ENCODE measurements around the gene ST8SIA6.

The ST8SIA6 gene

GRCh38 chr10:17387861-17388503 lies 66.4 kb downstream of the ST8SIA6 start:
- in situ Hi-C loops (cut with HindIII; ENCODE audit: low sequenced_read_pairs) = loop anchor here (5.0 kb wide), 1 partner anchor 49 kb away; no protein-coding TSS in a partner anchor

DNA sequence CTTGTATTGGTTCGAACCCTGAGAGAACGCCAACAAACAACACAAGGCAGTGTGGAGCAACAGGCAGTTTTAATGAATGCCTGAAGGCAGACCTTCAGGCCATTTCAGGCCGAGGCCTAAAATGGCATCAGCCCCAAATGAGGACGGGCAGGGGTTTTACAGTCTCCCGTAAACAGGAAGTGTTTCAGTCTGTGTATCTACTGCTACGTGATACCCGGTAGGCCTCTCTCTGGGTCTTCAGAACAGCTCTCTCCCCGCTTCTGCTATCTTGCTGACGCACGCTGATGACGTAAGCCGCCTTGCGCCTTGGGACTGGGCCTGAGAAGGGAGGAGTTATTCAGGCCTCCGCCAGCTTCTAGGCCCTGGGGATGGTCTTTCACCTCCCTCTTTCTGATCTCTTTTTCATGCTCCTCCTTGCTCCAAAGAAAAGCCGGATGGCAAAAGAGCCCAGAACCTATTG lies 67.7 kb downstream of the ST8SIA6 start:
- in situ Hi-C loops (cut with HindIII; ENCODE audit: low sequenced_read_pairs) = loop anchor here (5.0 kb wide), 1 partner anchor 51 kb away; no protein-coding TSS in a partner anchor

- in situ Hi-C loops (cut with HindIII; ENCODE audit: low sequenced_read_pairs) = loop anchor here (5.0 kb wide), 1 partner anchor 51 kb away; no protein-coding TSS in a partner anchor
Observed at GRCh38 chr10:17386021-17386420, 68.4 kb downstream of the ST8SIA6 start.

- in situ Hi-C loops (cut with HindIII; ENCODE audit: low sequenced_read_pairs) = loop anchor here (5.0 kb wide), 1 partner anchor 52 kb away; no protein-coding TSS in a partner anchor
Observed at GRCh38 chr10:17385066-17385465, 69.3 kb downstream of the ST8SIA6 start.

DNA sequence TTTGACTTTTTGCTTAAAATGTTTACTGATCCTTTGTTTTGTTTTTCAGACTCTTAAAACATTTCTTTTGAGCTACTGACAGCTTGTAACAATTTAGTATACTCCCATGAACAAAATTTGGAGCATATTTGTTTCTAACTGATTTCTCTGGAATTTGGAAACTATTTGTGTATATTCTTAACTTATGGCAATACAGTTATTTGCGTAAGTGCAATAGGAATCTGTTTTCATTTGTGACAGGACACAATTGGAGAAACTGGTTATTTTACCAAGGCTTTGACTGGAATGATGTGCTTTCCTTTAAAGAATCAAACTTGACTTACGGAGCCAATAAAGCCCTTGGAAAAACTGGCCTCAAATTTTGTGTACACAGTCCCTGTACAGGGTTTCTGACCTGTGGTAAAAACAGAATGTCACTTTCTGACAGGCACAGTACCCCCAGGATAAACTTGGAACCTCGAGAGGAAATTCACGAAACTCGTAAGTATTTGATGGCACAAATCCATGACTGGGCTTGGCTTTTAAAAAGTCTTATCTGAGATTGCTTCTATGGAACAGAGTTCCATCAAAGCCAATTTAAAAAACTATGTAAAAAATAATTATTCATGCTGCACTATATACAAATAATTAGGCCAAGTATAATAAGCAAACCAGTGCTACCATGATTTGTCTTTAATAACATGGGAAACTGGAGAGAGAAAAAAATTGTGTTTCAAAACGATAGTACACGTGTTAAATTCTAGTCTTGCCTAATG lies 70.4 kb downstream of the ST8SIA6 start:
- in situ Hi-C loops (cut with HindIII; ENCODE audit: low sequenced_read_pairs) = no loop called here

DNA sequence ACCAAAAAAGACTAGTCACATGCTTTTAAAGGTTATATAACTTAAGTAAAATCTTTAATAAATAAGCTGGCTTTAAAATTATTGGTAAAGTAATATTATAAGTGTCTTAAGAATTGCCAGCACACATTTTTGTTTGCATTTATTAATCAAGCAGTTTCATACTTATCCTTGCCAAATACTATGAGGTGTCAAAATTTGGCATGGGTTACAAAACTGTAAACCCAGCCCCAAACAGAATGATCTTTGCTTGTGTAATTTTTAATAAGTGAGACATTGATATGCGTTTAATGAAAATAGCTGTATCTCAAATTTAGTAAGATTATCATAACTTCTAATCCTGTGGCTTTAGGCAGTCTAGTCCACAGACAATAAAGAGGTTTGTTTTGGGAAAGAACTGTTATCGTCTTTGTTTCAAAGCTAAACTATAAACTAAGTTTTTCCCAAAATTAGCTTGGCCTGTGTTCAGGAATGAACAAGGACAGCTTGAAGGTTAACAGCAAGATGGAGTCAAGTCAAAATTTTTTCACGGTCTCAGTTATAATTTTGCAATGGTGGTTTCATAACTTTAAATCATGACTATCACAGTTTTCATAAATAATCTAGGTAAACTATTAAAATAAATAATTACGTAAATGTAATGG lies 72.8 kb downstream of the ST8SIA6 start:
- in situ Hi-C loops (cut with HindIII; ENCODE audit: low sequenced_read_pairs) = no loop called here

DNA sequence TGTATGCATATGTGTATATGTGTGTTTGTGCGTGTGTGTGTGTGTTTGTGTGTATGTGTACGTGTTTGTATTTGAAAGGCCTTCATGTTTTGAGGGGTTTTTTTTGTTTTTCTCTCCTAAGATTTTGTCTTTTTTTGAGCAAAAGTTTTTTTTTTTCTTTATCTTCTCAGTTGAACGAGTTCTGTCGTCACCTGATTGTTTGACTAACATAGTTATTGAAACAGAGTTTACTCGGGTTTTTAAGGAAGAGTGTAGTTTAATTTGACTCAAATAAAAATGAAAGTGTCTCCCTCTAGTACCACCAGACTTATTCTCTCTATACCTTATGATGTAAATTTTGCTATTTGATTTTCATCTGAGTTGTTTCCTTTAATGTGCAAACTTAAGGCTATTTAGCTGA lies 73.5 kb downstream of the ST8SIA6 start:
- in situ Hi-C loops (cut with HindIII; ENCODE audit: low sequenced_read_pairs) = no loop called here

DNA sequence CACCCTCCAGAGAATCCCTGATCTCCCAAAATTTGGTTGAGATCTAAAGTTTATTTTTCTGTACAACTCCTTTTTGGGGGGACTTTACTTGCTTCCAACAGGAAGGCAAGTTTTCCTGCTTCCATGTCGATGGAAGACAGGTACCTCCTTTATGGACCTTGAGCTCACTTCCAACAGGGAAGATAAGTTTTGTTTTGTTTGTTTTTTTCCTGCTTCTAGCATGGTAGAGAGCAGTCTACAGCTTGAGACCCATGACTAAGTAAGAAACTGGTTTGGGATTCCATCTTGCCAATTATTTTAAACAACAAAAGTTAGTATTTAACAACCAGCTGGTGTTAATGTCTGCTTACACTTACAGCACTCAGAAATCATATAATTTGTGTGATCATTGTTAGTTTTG lies 74.4 kb downstream of the ST8SIA6 start:
- in situ Hi-C loops (cut with HindIII; ENCODE audit: low sequenced_read_pairs) = no loop called here

- in situ Hi-C loops (cut with HindIII; ENCODE audit: low sequenced_read_pairs) = no loop called here
Observed at GRCh38 chr10:17379151-17379690, 75.2 kb downstream of the ST8SIA6 start.

DNA sequence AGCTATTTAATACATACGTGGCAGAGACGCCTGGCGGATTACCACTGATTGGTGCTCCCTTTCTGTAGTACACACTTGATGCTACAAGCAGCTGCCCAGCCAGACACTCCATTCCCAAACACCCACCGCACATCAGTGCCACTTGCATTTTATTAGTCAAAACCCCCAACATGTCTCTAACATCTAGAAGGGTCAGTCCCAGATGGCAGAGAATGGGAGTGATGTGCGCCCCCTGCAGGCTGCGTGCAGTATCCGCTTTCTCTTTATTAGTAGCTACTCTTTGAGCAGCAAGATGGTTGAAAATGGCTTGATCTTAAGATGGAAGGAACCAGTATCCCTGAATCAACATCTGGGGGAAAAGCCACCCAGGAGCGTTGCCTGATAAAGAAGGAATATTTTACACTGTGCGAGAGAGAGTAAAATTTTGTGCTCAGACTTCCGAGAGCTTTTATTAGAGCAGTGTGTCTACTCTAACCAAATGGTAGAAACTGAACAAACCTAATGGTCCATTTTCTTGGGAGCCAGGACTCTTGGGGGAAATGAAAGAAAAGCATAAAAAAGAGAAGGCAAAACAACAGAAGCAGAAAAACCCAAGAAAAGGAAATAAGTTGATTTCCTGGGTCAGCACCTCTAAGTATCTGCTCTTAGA lies 78.3 kb downstream of the ST8SIA6 start:
- in situ Hi-C loops (cut with HindIII; ENCODE audit: low sequenced_read_pairs) = no loop called here

DNA sequence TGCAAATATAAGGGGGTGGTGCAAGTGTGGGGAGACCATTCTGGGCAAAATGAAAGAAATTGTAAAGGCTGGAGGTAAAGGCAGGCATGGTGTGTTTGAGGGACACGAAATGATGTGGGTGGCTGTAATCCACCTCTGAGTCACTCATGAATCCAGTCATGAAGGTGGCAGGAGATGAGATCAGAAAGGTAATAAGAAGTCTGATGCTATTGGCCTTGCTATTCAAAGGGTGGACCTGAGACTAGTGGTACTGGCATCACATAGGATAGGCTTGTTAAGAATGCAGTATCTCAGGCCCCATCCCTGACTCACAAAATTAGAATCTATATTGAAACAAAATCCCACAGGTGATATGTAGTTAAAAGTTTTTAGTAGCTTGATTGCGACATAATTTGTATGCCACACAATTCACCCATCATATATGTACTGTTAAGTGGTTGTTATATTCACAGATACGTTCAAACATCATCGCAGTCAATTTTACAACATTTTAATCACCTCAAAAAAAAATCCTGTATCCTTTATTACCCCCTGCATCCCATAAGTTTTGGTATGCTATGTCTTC lies 85.6 kb downstream of the ST8SIA6 start:
- in situ Hi-C loops (cut with HindIII; ENCODE audit: low sequenced_read_pairs) = no loop called here

DNA sequence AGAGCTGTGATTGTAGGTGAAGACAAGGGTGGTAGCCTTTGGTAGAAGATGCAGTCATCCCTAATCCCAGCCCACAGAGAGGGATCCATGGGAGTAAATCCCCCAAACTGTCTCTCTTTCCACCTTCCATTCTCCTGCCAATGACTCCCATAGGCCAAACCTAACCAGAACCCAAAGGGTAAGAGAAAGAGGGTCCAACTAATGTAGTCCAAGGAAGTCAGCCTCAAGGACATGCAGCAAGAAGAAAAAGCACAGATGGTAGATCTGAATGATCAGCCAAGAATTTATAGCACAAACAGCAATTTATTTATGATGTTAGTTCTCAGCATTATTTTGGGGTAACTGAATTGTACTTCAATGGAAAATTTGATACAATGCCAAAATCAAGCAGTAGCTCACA lies 87.7 kb downstream of the ST8SIA6 start:
- in situ Hi-C loops (cut with HindIII; ENCODE audit: low sequenced_read_pairs) = no loop called here

DNA sequence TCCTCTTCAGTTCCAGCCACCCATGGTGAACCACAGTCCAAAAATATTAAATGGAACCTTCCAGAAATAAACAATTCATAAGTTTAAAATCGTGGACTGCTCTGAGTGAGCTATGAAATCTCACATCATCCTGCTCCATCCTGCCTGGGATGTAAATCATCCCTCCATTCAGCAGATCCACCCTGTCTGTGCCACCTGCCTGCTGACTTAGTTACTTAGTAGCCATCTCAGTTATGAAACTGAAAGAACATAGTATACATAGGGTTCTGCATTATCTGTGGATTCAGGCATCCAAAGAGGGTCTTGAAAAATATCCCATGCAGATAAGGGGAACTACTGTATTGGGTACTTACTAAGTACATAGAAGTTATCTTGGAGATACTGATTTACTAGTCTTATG lies 89.0 kb downstream of the ST8SIA6 start:
- in situ Hi-C loops (cut with HindIII; ENCODE audit: low sequenced_read_pairs) = no loop called here

- in situ Hi-C loops (cut with HindIII; ENCODE audit: low sequenced_read_pairs) = no loop called here
Observed at GRCh38 chr10:17358461-17358860, 95.9 kb downstream of the ST8SIA6 start.

GRCh38 chr10:17357781-17358180 lies 96.6 kb downstream of the ST8SIA6 start:
- in situ Hi-C loops (cut with HindIII; ENCODE audit: low sequenced_read_pairs) = no loop called here

GRCh38 chr10:17356820-17357219 lies 97.6 kb downstream of the ST8SIA6 start:
- in situ Hi-C loops (cut with HindIII; ENCODE audit: low sequenced_read_pairs) = no loop called here

DNA sequence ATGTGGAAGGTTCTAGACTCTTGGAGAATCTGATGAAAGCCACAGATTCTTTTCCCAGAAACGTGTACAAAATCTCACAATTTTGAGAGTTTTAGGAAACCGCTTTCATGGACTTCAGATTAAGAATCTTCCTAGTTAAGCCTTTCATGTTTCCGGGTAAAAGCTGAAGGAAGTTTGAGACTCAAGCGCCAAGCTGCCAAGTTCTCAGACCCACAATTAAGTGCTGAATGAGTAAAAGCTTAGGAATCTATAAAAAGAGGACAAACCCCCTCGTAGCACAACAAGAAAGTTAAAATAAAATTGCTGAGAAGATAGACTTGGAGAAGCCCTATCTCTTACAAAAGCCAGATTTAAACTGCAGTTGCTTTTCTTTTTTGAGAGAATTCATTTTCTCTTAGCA lies 99.6 kb downstream of the ST8SIA6 start:
- in situ Hi-C loops (cut with HindIII; ENCODE audit: low sequenced_read_pairs) = no loop called here

- in situ Hi-C loops (cut with HindIII; ENCODE audit: low sequenced_read_pairs) = no loop called here
Observed at GRCh38 chr10:17353568-17354300, 100.7 kb downstream of the ST8SIA6 start.

- in situ Hi-C loops (cut with HindIII; ENCODE audit: low sequenced_read_pairs) = no loop called here
Observed at GRCh38 chr10:17352583-17352982, 101.8 kb downstream of the ST8SIA6 start.

- in situ Hi-C loops (cut with HindIII; ENCODE audit: low sequenced_read_pairs) = no loop called here
Observed at GRCh38 chr10:17351506-17351905, 102.9 kb downstream of the ST8SIA6 start.
